ENCODE data around the gene NFATC2IP. TPM values are rescaled to one million over a fixed set of nuclear protein-coding genes. Genes with fewer than 3 reads are reported as not detected.

Gene NFATC2IP
- total and polyA plus RNA-seq, 2 of the 13 experiments (the other 11 are each of a cell fraction or from before 2014, with no cell fraction given), result 32.1 to 48.5 TPM

GRCh38 chr16:28974437-28975157 is 23.9 kb downstream of the NFATC2IP start, which contains the start of gene SPNS1 (continued):
- TF ChIP-seq NFE2L1 (CRISPR knock-in tag; IDR thresholded peaks at IDR 0.05; ENCODE audit: borderline replicate concordance) (peak; percentile 85; the same call in 1 of the 2 replicates), ZBTB7A (CRISPR knock-in tag; IDR thresholded peaks at IDR 0.05) (peak; percentile 78; the same call in 1 of the 2 replicates), DZIP1 (CRISPR knock-in tag; IDR thresholded peaks at IDR 0.05) (peak; percentile 78), ZBTB1 (CRISPR knock-in tag; IDR thresholded peaks at IDR 0.05; ENCODE audit: borderline replicate concordance) (no peak), ZSCAN25 (CRISPR knock-in tag; IDR thresholded peaks at IDR 0.05) (peak; percentile 70), ZNF253 (CRISPR knock-in tag; IDR thresholded peaks at IDR 0.05; ENCODE audit: borderline replicate concordance) (peak; percentile 85), ZNF367 (CRISPR knock-in tag; IDR thresholded peaks at IDR 0.05; ENCODE audit: borderline replicate concordance) (peak; percentile 90; the same call in 1 of the 2 replicates), HMG20A (CRISPR knock-in tag; IDR thresholded peaks at IDR 0.05; ENCODE audit: borderline replicate concordance) (no peak), GTF3A (CRISPR knock-in tag; conservative IDR thresholded peaks at IDR 0.05) (peak; percentile 90; the same call in 1 of the 2 replicates), RXRA (CRISPR knock-in tag; IDR thresholded peaks at IDR 0.05) (peak; percentile 88), ARID5B (CRISPR knock-in tag; IDR thresholded peaks at IDR 0.05) (peak; percentile 82), ZNF224 (CRISPR knock-in tag; IDR thresholded peaks at IDR 0.05) (0 out of 2 replicates have a peak, but pooled peaks have one; percentile 46), DBP (CRISPR knock-in tag; IDR thresholded peaks at IDR 0.05; ENCODE audit: not compliant biosample characterization) (no peak), JUND (CRISPR knock-in tag; IDR thresholded peaks at IDR 0.05) (peak; percentile 46; the same call in 1 of the 2 replicates), ETV6 (CRISPR knock-in tag; conservative IDR thresholded peaks at IDR 0.05) (peak; percentile 34; the same call in 1 of the 2 replicates), ZNF720 (CRISPR knock-in tag; IDR thresholded peaks at IDR 0.05) (no peak), ZNF839 (CRISPR knock-in tag; IDR thresholded peaks at IDR 0.05; ENCODE audit: borderline replicate concordance) (peak; percentile 98; the same call in 1 of the 2 replicates), MXD4 (CRISPR knock-in tag; IDR thresholded peaks at IDR 0.05) (peak; percentile 94), SIX1 (CRISPR knock-in tag; IDR thresholded peaks at IDR 0.05; ENCODE audit: borderline replicate concordance) (peak; percentile 67; the same call in 1 of the 2 replicates), SRSF9 (IDR thresholded peaks at IDR 0.05; ENCODE audit: borderline replicate concordance, insufficient read depth, low read depth, low read length, poor library complexity, severe bottlenecking) (no peak), AGO2 (optimal IDR thresholded peaks at IDR 0.05; ENCODE audit: low read depth, low read length) (peak; percentile 85), ISX (CRISPR knock-in tag; conservative IDR thresholded peaks at IDR 0.05) (peak; percentile 73; the same call in 1 of the 2 replicates)

Data from HepG2 (cell line).